Stimulated activated CD4-positive, alpha-beta T cell treated with anti-CD3 and anti-CD28 coated beads, Interleukin-12 subunit alpha, Interleukin-12 subunit beta, amount 100 ng/mL, for 48 hours (primary cell): ENCODE results near the gene HEPACAM.

Experiments used
- DNase-seq, 3 donors: peaks; one replicate each; pipeline ENCODE4 v3.0.0-alpha.2; 2020; ENCODE audit warnings: low read depth in 2 of 3, low spot score in 1 of 3

The HEPACAM gene

GRCh38 chr11:124943254-124943616 is 7.4 kb upstream of the HEPACAM start:
- DNase-seq = no peak

GRCh38 chr11:124942466-124943253 is 6.8 kb upstream of the HEPACAM start:
- DNase-seq = no peak

- DNase-seq = no peak
These were observed 5.9 kb upstream of the HEPACAM start for GRCh38 chr11:124941703-124942102.

DNA sequence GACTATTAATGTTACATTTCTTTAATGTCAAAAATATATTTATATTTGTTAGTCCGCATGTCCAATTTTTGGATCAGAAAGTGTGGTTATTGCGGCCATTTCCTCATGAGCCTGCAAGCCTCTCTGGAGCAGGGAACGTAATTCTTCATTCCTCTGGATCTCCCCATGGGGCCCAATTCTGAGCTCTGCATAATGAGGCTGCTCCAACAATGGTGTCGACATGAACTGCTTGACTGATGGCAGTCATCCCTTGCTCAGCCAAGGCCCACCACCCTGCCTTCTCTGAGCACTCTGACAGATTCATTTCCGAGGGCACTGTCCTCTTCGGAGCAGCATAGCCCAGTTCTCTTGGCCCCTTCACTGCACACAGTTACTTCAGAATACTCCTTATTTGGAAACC is 3.1 kb upstream of the HEPACAM start:
- DNase-seq = no peak

GRCh38 chr11:124938206-124938765 is 2.4 kb upstream of the HEPACAM start:
- DNase-seq = no peak

DNA sequence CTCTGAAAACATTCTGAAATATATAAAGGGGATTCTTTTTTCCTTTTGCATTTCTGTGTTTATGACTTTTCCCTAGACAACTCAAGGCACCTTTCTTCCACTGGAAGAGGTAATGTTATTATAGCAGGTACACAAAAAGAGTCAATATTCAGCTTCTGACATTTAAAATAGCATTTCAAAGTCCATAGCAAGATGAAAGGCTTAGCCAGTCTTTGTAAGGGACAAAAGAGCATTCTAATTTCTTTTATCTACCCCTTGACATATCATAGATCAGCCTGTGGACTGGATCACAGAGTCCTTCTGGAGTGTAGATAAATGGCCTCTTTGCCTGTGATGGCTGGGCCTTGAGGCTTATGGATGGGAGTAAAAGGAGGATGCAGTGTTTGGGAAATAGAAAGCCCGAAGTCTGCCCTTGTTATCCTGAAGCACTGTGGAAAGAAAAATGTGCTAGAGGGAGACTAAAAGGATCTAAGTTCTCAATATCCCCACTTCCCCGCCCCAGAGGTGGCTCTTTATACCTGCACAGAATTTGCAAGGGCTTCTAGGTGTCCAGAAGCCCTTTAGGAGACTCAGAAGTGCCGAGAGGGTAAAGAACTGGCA is 1.6 kb upstream of the HEPACAM start:
- no peak for DNase-seq

DNA sequence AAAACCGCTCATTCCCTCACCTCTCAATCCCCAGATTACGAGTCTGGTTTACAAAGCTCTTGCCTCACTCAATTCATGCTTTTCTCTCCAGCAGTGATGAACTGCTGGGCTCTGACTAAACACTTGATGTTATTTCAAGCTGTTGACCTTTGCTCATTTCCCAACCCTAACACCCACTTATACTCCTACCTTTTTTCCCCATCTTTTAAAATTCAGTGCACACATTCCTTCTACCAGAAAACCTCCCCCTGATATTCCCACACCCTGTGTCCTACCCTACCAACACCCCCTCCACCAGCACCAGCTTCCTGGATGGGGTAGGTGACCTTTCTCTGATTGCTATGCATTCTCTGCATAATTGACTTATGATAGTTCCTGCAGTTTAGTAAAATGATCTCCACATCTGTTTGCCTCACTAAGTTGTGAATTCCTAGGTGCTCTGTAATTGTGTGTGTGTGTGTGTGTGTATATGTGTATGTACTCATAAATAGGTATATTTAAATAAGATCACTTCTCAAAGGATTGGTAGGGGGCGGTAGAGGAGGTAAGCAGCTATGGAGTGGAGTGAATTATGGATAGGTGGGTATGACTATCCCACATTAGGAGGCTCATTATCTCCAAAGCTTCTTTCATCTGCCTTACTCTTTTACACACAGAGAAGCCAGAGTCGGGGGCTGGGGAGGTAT is 842 bp downstream of the HEPACAM start:
- no peak for DNase-seq

DNA sequence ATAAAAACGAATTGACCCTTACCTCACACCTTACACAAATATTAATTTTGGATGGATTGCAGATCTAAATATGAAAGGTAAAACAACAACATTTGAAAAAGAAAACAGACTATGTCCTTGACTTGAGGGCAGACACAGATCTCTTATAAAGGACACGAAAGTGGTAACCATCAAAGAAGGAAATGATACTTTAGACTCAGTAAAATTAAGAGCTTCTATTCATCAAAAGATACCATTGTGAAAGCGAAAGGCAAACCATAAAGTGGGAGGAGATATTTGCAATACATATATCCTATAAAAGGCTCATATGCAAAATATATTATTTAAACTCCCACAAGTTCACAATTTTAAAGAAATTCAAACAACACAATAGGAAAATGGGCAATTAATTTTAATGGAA is 5.0 kb downstream of the HEPACAM start:
- DNase-seq = no peak

DNA sequence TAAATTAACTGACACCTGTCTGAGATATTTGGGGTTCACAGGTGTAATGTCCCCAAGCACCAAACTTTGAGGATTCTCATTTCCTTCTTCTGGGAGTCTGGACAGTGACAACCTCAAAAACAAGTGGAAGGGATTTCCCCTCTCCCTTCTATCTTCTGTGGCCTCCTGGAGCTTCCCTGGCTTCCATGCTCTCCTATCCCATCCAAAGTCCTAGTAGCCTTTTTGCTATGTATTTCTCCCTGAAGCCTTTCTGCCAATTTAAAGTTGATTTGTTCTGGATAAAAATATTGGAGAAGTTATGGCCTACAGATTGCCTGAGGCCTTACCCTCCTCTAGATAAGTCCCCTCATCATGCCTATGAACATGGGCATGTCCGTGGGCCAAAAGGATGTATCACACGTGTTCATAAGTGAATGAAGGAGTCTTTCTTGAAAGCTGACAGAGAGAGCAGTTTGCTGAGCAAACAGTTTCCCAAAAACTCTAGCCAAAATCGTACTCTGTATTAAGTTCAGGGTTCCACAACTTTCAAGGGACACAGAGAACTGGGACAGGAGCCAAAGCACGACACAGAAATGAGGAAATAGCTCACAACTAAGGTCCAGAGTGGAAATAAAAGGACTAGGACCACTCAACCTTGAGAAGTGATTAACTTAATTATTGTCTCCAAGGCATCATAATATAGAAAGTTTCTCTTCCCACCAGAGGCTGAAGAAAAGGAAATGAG is 6.7 kb downstream of the HEPACAM start:
- no peak for DNase-seq

GRCh38 chr11:124923296-124923695 is 12.6 kb downstream of the HEPACAM start:
- no peak for DNase-seq

GRCh38 chr11:124922831-124923230 is 13.0 kb downstream of the HEPACAM start:
- no peak for DNase-seq

GRCh38 chr11:124920870-124921609 is 14.8 kb downstream of the HEPACAM start:
- peak; percentile 53 to 64 (median 61) for DNase-seq

DNA sequence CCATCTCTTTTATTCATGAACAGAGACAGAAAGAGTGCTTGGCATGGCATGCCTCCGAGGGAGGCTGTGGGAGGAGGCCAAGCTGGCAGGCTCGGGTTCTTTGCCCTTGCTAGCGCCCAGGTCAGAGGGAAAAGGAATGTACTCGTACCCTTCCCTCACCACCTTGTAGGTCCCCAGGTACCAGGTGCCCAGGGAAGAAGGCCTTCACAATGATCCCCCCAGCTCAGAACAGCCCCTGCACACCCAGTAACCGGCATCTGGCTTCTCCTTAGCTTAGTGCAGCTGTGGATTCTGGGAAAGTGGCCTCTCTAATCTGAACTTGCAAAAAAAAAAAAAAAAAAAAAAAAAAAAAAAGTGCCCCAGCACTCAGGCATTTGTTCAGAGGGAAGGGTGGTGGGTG is 15.5 kb downstream of the HEPACAM start:
- DNase-seq = no peak

GRCh38 chr11:124919898-124920297 is 15.9 kb downstream of the HEPACAM start:
- DNase-seq = no peak

GRCh38 chr11:124918950-124919349 is 16.9 kb downstream of the HEPACAM start, which contains the start of gene HEPN1:
Gene HEPN1, plus strand, starts transcription at chr11:124919250.
- DNase-seq = no peak

DNA sequence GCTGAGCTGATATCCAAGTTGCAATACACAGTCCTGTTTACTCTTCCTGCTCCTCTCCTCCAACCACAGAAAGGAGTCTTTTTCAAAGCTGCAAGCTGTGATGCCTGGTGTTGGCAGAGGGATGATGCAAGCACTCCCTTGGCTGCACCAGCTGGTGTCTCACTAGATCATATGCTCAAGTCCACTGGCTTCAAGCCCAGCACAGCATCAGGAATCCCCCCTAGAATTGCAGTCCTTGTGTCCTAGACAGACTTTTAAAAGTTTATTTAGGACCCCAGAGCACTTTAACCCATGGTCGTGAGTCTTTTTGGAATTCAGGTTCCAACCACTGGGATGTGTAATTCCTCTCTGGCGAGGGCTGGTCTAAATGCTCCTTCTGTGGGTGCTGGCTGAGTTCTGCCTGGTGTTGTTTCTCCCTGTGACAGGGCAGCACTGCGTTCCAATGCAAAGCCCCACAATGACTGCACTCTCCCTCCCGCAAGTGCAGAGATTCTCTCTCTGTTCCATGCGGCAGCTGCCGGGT is 18.7 kb downstream of the HEPACAM start:
- DNase-seq = no peak

GRCh38 chr11:124916370-124916710 is 19.5 kb downstream of the HEPACAM start:
- no peak for DNase-seq

DNA sequence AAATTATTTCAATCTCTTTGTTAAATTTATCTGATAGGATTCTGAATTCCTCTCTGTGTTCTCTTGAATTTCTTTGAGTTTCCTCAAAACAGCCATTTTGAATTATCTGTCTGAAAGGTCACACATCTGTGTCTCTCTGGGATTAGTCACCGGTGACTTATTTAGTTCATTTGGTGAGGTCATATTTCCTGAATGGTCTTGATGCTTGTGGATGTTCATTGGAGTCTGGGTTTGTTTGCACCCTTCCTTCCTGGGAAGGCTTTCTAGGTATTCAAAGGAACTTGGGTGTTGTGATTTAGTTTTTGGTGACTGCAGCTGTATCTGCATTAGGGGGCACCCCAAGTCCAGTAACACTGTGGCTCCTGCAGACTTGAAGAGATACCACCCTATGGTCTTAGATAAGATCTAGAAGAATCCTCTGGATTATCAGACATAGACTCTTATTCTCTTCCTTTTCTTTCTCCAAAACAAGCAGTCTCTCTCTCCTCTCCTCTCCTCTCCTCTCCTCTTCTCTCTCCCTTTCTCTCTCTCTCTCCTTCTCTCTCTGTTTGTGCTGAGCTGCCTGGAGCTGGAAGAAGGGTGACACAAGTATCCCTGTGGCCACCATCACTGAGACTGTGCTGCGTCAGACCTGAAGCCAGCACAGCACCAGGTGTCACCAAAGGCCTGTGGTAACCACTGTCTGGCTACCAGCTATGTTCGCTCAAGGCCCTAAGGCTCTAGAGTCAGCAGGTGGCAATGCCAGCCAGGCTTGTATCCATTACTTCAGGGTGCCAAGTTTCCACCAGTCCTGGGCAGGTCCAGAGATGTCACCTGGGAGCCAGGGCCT is 20.1 kb downstream of the HEPACAM start:
- DNase-seq = no peak

DNA sequence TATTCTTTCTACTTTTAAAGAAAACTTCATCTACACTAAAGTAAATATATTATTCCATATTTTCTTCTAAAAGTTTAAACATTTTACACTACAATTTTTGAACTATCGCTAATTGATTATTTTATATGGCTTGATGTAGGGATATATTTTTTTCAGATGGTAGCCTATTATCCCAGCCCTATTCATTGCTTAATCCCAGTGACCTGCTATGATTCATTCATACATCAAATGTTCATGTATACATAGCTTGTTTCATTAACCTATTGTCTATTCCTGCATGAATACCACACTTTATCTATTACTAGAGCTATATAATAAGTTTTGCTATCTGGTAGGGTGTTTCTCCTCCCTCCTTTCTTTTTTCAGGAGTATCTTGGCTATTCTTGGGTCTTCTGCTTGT is 33.2 kb downstream of the HEPACAM start:
- no peak for DNase-seq

GRCh38 chr11:124900464-124900863 is 35.4 kb downstream of the HEPACAM start:
- DNase-seq = no peak
